Stimulated activated CD4-positive, alpha-beta T cell treated with anti-CD3 and anti-CD28 coated beads, Interleukin-4, amount 100 ng/mL, for 48 hours (primary cell): ENCODE data around the gene ATP13A4.
"Not testable (repeated sequence)": the region's sequence is repeated elsewhere in the genome, so short reads cannot be mapped to it uniquely, and the experiment has no call there.

Experiments used
- DNase-seq, 2 donors: peaks; one replicate each; pipeline ENCODE4 v3.0.0-alpha.2; 2020; ENCODE audit warnings: low read depth in 2 of 2

ATP13A4 gene

GRCh38 chr3:193560870-193561269 lies 6.2 kb upstream of the ATP13A4 start:
- no peak for DNase-seq

- DNase-seq: no peak
Measured at GRCh38 chr3:193560091-193560490, 5.4 kb upstream of the ATP13A4 start.

- no peak for DNase-seq
Measured at GRCh38 chr3:193559100-193559499, 4.4 kb upstream of the ATP13A4 start.

GRCh38 chr3:193556841-193557240 lies 2.1 kb upstream of the ATP13A4 start:
- no peak for DNase-seq

- DNase-seq: no peak
Measured at GRCh38 chr3:193553586-193553985, 1.1 kb downstream of the ATP13A4 start.

GRCh38 chr3:193552923-193553322 lies 1.8 kb downstream of the ATP13A4 start:
- DNase-seq: no peak

GRCh38 chr3:193548406-193548805 lies 6.3 kb downstream of the ATP13A4 start:
- no peak for DNase-seq

- DNase-seq: no peak
Measured at GRCh38 chr3:193546129-193546528, 8.6 kb downstream of the ATP13A4 start.

GRCh38 chr3:193545304-193545703 lies 9.4 kb downstream of the ATP13A4 start:
- no peak for DNase-seq

- no peak for DNase-seq
Measured at GRCh38 chr3:193544289-193544688, 10.4 kb downstream of the ATP13A4 start.

GRCh38 chr3:193530231-193531165 lies 24.2 kb downstream of the ATP13A4 start:
- no peak for DNase-seq

- DNase-seq: not testable (repeated sequence)
Measured at GRCh38 chr3:193526085-193526484, 28.6 kb downstream of the ATP13A4 start.

GRCh38 chr3:193522473-193522872 lies 32.2 kb downstream of the ATP13A4 start:
- DNase-seq: no peak

GRCh38 chr3:193520738-193521137 lies 34.0 kb downstream of the ATP13A4 start:
- DNase-seq: no peak

GRCh38 chr3:193515966-193516365 lies 38.7 kb downstream of the ATP13A4 start:
- no peak for DNase-seq

- DNase-seq: no peak
Measured at GRCh38 chr3:193510154-193510553, 44.5 kb downstream of the ATP13A4 start.

GRCh38 chr3:193509103-193509965 lies 45.4 kb downstream of the ATP13A4 start:
- DNase-seq: no peak

- no peak for DNase-seq
Measured at GRCh38 chr3:193508108-193508507, 46.6 kb downstream of the ATP13A4 start.

GRCh38 chr3:193507566-193507965 lies 47.1 kb downstream of the ATP13A4 start:
- no peak for DNase-seq

- no peak for DNase-seq
Measured at GRCh38 chr3:193506921-193507320, 47.8 kb downstream of the ATP13A4 start.

GRCh38 chr3:193502871-193503270 lies 51.8 kb downstream of the ATP13A4 start:
- no peak for DNase-seq

- DNase-seq: no peak
Measured at GRCh38 chr3:193499801-193500485, 54.8 kb downstream of the ATP13A4 start.
